HG03378 (cell line): ENCODE measurements around the gene RDH16.
"Not testable (repeated sequence)": the region's sequence is repeated elsewhere in the genome, so short reads cannot be mapped to it uniquely, and the experiment has no call there.

ENCODE experiments used
- ATAC-seq: cut with Tn5 transposase; IDR thresholded peaks from one replicate; pipeline ENCODE4 v1.9.1; 2021; ENCODE audit warnings: mild to moderate bottlenecking, moderate library complexity; ENCODE audit not compliant: unreplicated experiment

Gene RDH16

DNA sequence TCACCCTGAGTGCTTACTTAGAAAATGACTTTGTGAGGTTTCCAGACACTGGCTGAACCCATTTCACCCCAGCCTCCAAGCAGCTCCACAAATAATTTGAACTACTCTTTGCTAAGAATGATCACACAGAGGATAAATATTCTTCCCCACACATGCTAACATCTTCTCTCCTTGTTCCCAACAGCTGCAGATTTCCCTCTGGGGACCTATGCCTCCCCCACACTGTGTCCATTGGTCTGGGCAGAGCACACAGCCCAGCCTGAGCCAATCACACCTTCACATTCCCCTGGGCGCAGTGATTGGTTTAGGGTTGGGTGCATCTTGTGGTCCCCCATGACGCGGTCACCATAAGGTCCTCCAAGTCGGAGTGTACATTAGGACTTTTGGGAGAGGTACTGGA lies 30.1 kb downstream of the RDH16 start:
- no peak for ATAC-seq

DNA sequence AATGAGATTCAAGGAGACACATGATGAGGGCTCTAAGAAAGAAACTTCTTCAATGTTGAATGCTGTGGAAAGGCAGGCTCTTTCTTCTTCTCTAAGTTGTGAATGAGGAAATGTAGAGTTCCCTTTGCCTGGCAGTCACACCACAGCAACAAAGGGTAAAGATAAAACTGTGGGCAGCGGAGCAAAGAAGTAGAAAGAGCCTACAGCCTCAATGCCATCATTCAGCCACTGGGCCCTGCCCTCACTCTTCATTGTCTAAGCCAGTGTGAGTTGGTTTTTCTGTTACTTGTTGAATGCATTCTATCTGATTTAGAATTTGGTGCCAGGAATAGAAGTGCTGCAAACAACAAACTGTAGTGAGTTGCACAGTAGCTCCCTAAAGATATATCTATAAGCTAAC lies 35.4 kb downstream of the RDH16 start:
- ATAC-seq: no peak

DNA sequence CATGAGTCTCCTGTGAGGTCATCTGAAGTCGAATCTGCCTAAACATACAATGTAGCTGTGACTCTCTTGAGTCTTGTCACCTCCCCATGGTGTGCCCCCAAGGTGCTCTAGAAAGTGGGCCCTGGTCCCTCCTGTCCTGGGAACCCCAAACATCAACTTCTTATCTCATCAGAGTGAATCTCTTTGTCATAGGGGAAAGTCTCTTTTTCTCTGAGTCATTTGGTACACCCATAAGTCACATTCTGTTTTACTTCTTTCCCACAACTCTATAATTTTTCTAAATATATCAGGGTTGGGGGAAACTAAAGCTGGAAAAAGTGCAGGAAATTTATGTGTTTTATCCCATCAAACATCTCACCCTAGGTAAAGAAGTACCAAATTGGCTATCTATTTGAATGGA lies 36.1 kb downstream of the RDH16 start:
- no peak for ATAC-seq

DNA sequence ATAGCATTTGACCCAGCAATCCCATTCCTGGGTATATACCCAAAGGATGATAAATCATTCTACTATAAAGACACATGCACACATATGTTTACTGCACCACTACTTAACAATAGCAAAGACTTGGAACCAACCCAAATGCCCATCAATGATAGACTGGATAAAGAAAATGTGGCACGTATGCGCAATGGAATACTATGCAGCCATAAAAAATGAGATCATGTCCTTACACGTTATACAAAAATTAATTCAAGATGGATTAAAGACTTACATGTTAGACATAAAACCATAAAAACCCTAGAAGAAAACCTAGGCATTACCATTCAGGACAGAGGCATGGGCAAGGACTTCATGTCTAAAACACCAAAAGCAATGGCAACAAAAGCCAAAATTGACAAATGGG lies 39.3 kb downstream of the RDH16 start:
- not testable (repeated sequence) for ATAC-seq

DNA sequence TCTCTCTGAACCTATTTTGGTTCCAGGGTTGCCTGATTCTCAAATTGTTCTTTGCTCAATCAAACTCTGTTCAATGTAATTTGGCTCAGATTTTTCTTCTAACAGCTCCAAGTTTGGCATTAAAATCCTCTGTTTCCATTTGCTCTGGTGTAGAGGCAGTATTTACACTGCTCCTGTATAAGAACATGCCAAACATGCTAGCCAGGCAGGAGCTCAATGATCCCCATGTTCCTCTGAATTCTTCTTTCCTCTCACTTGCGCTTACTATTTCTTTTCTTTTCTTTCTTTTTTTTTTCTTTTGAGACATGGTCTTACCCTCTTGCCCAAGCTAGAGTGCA lies 40.4 kb downstream of the RDH16 start:
- no peak for ATAC-seq

DNA sequence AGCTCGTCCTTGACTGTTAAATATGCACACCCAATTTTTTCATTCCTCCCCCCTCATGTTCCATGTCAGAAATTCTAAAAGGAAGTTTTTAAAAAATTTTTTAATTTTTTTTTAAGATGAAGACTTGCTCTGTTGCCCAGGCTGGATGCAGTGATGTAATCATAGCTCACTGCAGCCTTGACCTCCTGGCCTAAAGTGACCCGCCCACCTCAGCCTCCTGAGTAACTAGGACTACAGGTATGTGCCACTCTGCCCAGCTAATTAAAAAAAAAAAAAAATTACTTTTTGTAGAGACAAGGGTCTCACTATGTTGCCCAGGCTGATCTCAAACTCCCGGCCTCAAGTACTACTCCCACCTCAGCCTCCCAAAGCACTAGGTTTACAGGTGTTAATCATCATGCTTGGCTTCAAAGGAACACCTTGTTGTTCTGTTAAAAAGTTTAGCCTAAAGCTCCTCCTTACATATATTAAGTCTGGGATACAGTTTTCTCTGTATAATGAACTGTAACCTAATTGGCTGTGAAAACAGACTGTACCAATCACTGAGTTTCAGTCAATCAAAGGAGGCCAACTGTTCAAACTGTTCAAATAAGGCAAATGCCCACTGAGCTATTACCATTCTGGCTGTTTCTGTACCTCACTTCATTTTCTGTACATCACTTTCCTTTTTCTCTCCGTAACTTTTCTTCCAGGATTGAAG lies 41.0 kb downstream of the RDH16 start:
- no peak for ATAC-seq

DNA sequence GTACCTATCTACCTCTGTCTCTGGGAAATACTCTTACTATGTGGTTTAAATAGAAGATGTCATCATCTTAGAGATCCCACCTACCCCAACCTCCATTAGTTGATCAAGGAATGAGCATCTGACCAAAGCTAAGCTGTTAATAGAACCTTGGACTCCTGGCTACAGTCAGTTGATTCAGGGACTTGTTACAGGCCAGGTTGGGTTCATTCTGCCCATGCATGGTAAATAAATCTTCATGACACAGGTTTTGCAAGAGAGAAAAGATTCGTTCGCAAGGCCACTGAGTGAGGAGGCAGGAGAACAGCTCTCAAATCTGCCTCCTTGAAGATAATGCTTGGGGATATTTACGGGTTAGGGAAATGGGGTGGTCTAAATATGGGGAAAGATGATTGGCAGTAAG lies 42.7 kb downstream of the RDH16 start:
- no peak for ATAC-seq

DNA sequence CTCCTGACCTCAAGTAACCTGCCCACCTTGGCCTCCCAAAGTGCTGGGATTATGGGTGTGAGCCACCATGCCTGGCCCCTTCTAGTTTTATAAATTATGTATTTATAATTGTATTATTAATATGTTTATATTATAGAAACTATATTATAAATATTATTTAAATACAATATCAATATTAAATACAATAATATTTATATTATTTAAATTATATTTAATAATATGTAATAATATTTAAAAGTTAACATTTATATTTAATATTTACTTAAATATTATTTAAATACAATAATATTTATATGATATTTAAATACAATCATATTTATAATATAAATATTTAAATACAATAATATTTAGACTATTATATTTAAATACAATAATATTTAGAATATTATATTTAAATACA lies 43.2 kb downstream of the RDH16 start:
- no peak for ATAC-seq

DNA sequence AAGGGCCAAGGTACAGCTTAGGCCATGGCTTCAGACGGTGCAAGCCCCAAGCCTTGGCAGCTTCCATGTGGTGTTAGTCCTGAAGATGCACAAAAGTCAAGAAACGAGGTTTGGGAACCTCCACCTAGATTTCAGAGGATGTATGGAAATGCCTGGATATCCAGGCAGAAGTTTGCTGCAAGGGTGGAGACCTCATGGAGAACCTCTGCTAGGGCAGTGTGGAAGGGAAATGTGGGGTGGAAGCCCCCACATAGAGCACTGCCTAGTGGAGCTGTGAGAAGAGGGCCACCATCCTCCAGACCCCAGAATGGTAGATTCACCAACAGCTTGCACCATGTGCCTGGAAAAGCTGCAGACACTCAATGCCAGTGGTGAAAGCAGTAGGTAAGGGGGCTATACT lies 48.0 kb downstream of the RDH16 start:
- ATAC-seq: not testable (repeated sequence)

DNA sequence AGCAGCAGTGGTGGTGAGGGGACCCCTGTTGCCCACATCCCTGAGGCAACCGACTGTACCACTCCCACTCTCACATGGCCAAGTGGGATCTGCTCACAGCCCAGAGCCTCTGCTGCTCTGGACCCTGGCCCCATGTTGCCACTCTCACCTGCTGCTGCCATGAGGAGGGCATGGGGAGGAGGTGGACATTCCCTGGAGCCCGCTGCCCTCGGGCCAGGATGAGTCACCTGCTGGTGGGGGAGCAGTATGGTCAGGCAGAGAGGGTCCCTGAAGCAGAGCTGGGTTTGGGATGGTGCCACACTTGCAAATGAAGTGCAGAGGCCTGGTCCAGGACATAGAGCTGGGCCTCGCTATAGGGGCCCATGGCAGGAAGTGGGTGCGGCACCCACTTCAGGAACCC lies 49.3 kb downstream of the RDH16 start:
- no peak for ATAC-seq

DNA sequence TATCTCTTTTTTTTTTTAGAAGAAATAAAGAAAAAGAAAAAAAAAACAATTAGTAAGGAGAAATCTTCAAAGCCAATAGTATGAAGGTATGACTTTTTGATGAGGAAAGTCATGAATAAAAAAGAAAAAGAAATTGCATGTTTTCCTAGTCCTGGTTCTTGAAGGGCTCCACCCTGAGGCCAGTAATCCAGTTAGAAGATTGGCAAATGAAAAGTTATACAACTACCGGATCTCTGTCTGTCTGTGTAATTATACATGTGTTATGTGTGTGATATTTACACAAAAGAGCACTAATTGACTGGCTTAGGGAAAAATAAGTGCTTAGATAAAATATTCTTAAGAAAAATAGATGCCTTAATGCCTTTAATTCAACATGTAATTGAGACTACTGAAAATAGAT lies 51.6 kb downstream of the RDH16 start:
- no peak for ATAC-seq

DNA sequence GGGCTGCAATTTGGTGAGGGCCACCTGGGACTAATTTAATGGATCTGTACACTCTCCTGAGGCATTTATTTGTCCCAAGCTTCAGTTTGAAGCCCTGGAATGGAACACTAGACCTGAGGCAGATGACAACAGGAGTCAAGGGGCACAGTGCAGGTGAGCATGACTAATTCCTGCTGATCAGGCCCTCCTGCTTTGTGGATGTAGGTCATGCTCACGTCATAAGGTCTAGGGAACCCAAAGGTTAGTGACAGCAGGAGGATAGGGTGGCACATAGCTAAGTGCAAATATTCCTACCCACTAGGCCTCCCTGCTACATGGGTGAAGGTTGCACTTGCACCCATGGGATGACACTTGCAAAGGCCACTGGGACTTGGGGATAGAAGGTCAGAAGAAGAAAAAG lies 54.0 kb downstream of the RDH16 start:
- no peak for ATAC-seq
